T1000 (cell line): ENCODE measurements around the gene FEV.
A peak's percentile ranks its signal among the peaks of the same experiment; 100 is the strongest.

Experiments used
- DNase-seq: peaks from one replicate; lab custom pipeline; 2025; ENCODE audit warnings: mixed read lengths; lab: John Stamatoyannopoulos, UW

The FEV gene

DNA sequence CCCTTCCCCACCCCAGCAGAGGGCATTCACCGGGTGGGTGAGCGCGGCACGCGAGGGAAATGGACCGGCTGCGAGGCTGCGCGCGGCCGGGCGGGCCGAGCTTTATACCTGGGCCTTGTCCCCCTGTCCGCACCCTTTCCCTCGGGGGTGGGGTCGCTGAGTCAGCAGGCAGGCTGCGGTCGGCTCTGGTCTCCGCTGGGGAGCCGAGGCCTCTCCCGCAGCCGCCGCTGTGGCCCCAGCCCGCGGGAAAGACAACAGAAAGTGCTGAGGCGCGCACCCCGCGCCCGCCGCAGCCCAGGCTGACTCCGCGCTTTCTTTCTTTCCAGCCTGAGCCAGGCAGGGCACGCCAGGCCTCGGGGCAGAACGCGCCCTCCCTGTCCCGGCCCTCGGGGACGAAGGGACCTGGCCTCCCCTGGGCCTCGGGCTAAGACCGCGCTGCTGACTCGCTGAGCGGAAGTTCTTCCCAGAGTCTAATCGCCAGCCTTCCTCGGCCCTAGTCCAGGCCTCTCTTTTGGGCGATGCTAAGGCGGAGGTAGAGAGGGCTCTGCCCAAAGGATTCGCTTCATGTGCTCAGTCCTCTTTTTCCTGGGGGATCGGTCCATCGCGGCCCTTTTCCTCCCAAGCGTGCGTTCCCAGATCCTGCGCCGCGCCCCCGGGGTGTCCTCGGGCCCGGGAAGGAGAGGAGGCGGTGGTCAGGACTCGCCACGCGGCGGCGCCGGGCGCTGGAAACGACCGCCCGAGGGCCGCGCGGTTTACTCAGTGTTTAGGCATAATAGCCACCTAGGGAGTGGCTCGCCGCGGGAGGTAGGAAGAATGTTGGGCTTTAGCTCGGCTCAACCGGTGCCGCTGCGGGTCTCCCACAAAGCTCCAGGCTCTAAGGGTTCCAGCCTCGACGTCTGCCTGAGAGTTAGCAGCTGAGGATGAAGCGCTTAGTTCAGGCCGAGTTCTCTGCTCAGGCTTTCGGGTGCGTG is 8.6 kb upstream of the FEV start, which contains the start of gene CRYBA2:
Gene CRYBA2, minus strand, starts transcription at position 78 of the 971 bp plus-strand sequence. CDS start 246 bp downstream, outside the sequence.
- no peak for DNase-seq

DNA sequence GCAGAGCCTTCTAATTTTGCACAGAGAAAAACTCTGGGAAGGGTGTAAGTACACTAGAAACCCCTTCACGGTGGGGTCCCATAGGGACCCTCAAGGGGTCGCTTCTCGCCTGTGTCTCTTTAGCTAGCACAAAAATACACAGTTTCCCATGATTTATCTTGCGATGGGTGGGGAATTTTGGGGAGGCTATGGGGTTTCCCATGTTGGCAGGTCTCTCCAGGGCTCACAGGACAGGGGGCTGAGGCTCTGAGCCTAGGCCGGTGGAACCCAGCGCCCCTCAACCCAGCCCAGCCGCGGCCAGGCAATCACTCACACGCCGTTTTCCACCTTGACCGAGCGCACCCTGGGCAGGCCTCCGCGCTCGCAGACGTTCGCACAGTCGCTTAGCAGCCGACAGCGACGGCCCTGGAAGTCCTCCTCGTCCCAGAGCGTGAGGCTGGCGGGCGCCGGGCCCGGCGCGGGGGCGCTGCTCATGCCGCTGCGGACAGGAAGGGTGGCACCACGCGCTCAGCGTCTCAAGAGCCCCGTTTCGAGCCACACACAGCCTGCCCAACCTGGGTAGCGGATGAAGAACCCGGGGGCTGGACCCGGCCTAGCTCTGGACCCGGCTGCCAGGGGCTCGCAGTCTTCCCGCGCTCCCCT is 7.8 kb upstream of the FEV start:
- DNase-seq = no peak

- DNase-seq = no peak
Measured at GRCh38 chr2:218992196-218992595, 7.2 kb upstream of the FEV start.

DNA sequence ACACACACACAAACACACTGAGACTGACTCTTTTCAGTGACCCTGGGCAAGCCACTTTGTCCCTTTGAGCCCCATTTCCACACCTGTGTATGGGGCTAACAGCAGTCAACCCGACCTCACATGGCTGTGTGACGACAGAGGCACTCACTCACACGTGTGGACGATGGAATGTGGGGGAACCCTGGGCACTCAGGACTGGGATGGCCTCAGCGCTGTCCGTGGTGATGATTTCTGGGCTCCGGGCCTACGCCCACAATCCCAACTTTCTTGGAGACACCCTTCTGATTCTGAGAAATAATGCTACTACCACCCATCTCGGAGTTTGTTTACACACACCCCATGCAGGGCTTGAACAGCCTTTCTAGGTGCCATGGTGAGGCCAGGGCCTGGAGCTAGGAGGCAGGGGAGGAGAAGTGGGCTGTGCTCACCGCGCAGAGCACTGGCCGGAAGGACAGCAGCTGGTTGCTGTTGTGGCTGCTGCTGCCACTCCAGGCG is 6.7 kb upstream of the FEV start:
- no peak for DNase-seq

DNA sequence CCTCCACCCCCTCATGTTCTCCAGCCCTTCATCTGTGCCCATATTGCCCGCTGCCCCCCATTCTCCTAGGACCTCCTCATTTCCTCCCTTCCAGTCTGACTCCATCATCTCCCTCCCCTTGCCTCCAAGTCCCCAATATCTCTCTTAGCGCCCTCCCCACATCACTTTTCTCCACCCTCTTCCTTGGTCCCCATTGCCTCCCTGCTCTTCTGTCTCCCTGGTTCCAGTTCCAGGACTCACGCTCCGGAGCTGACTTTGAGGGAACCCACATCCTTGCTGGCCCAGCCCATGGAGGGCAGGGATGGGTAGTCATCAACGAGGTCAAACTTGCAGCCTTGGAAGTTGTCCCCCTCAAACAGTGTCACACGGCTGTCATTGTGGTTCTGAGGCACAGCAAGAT is 5.6 kb upstream of the FEV start:
- DNase-seq = no peak

GRCh38 chr2:218990052-218990451 is 5.1 kb upstream of the FEV start:
- DNase-seq = no peak

GRCh38 chr2:218988650-218989049 is 3.7 kb upstream of the FEV start:
- no peak for DNase-seq

GRCh38 chr2:218988164-218988563 is 3.2 kb upstream of the FEV start:
- DNase-seq = no peak

GRCh38 chr2:218986148-218986761 is 1.3 kb upstream of the FEV start:
- no peak for DNase-seq

DNA sequence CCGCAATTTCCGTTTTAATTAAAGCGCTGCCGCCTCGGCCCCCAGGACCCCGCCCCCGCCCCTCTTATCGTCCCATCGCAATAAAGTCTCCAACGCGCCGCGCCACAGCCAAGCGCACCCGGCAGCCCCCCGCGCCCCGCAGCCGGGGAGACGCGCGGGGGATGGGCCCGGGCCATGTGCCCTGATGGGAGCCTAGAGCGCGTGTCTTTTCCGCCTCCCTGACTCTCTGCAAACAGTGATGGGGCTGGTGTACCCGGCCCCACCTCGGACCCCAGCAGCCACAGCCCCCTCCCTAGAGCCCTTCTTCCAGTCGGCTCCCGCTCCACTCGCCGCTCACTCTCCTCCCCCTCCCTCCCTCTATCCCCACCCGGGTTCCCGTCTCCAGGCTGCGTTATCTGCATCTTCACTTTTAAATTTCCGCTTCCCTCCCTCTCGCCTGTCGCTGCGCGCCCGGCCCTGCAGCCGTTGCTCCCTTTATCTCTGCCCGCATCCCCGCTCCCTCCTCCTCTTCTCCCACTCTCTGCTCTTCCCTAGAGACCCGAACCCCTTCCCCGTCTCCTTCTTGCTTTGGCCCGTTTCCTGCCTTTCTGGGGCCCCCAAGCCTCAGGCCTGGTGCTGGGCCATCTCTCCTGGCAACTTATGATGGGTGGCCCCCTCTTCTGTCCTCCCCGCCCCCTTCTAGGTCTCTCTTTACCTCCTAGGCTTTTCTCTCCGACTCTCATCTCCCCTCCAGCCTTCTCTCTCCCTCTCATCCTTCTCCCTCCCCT is 524 bp upstream of the FEV start:
- no peak for DNase-seq

- DNase-seq = no peak
Measured at GRCh38 chr2:218984239-218985020, 554 bp downstream of the FEV start.

- DNase-seq = no peak
Measured at GRCh38 chr2:218983934-218984238, 1.1 kb downstream of the FEV start.

DNA sequence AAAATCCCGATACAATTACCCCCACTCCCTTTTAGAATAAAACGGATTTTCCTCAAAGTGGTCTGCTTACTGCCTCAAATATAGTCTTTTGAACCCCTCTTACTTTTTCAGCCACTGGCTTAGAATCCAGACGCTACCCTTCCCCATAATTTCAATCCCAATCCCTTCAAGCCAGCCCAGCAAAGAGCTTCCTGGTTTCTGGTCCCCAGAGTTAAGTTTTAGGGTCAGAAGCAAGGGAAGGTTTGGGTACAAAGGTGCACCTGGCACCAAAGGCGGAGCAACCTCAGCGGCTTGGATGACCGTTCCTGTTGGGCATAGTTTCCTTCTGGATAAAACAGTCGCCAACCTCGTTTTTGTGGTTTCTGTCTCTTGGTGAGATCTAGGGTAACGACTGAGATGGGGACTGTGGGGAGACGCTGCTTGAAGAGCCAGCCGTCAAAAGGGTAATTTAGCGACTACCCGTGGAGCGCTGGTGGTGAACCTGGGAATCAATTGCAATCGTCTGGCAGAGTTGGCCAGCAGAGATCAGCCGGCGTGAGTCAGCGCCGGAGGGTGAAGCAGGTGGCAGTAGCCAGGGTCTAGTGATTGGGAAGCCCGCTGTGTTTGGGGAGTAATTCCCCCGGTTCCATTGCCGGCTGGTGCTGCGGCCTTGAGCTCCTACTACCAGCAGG is 1.6 kb downstream of the FEV start:
- DNase-seq = no peak

- no peak for DNase-seq
Measured at GRCh38 chr2:218982586-218983262, 2.3 kb downstream of the FEV start.

DNA sequence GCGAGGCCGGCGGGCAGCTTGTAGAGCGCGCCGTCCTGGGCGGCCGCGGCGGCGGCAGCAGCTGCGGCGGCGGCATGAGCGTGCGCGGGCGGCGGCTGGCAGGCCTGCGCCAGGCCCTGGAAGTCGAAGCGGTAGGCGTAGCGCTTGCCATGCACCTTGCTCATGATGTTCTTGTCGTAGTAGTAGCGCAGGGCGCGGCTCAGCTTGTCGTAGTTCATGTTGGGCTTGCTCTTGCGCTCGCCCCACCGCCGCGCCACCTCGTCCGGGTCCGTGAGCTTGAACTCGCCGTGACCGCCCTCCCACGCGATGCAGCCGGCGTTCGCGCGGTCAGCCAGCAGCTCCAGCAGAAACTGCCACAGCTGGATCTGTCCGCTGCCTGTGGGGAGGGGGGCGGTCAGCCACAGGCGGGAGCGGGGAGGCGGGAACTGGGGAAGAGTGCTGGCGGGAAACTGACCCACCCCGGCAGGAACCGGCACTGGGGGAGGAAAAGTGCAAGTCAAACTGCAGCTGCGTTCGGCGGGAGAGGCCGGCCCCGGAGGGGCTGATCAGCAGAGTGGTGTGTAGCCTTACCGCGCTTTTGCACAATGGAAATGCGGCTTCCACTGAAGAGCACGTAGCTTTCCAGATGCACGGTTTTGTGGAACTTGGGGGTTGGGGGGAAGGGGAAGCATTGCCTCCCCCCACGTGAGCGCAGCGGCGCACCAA is 3.0 kb downstream of the FEV start:
- no peak for DNase-seq

DNA sequence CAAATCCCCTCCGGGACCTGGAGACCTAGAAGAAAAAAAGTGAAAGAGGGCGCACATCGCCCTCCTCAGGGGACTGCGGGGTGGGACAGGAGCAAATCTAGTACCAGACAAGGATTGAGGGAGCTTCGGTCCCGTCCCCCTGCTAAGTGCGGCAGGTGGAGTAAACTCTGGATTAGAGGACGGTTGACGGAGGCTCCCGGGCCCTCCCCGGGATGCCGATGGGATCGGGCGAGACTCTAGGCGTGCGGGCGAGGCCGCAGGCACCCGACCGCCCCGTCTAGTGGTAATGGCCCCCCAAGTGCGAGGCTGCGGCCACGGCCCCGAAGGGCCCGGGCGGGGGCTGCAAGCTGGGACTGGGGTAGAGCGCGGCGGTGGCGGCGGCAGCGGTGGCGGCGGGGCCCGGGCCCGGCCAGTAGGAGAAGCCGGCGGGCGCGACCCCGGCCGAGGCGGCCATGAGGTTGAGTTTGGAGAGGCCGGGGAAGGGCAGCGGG is 3.5 kb downstream of the FEV start:
- no peak for DNase-seq

- no peak for DNase-seq
Measured at GRCh38 chr2:218980735-218981389, 4.1 kb downstream of the FEV start.

- DNase-seq = peak; percentile 23
Measured at GRCh38 chr2:218979846-218980734, 4.9 kb downstream of the FEV start.
